ENCODE measurements around the gene MLXIP.

MLXIP gene

DNA sequence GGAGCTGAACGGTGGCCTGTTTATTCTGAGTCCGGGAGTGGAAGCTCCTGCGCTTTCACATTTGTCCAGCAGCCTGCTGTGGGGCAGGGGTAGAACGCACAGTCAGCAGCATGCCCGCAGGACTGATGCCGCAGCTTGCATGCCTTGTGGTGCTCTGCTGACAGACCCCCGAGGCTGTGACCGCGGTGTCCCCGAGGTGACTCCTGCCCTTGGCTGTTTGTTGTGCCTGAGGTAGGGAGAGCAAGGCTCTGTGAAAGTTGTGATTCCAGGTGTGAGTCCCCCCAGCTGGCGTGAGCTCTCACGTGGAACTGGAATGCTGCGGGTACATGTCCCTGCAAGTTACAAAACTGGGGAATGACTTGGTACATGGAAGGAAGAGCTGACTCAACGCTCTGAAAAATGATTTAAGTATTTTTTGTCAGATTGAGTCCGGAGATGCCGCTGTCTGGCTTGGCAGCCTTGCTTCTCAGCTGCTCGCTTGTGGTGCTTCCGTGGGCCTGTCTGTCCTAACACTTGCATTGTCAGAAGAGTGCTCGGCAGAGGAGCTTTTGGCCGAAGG, 18.1 kb downstream of the MLXIP start:
- DNase-seq (ENCODE audit: low spot score) = no peak
- no peak for TF ChIP-seq CTCF (IDR thresholded peaks at IDR 0.05; ENCODE audit: extremely low read depth, insufficient read depth, missing control alignments)
- in situ Hi-C loops (cut with MboI; ENCODE audit: low pct_unique_long_range_greater_than_20kb, low sequenced_read_pairs, unreplicated experiment) = no loop called here

- no peak for DNase-seq (ENCODE audit: low spot score)
- TF ChIP-seq CTCF (IDR thresholded peaks at IDR 0.05; ENCODE audit: extremely low read depth, insufficient read depth, missing control alignments) = no peak
- in situ Hi-C loops (cut with MboI; ENCODE audit: low pct_unique_long_range_greater_than_20kb, low sequenced_read_pairs, unreplicated experiment) = no loop called here
Measured at GRCh38 chr12:122097584-122097926, 19.0 kb downstream of the MLXIP start.

DNA sequence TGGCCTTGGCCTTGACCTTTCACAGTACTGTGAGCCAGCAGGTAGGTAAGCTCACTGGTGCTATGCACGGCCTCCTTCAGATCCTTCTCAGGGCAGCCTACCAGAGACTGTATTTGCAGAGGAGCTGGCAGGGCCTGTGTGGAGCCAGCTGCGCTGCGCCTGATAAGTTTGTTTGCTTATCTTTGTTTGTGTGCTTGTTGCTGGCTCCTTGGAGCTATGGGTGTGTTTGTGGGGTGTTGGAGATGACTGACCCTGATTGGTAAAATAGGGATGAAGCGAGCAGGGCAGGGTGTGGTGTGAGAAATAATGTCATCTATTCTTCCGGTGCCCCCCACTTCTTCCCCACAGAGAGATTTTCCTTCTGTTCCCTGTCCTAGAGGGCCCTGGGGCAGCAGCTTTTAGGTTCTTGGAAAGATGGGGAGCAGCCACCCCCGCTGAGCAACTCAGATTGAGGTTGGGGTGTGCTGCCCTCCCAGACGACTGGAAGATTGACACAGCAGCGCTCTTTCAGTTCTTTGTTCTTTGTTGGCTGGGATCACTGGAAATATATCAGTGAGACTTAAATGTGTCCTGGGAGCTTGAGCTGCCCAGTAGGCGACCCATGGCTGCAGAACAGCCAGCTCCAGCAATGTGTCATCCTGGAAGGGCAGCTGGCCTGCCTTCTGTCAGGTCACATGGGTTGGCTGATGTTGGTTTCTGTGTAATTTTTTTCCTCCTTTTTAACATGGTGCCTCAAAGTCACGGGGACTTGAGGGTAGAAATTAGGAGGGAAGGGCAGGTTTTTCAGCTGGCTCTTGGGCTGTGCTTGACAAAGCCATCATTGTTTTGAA, 19.6 kb downstream of the MLXIP start:
- no peak for TF ChIP-seq CTCF (IDR thresholded peaks at IDR 0.05; ENCODE audit: extremely low read depth, insufficient read depth, missing control alignments)
- in situ Hi-C loops (cut with MboI; ENCODE audit: low pct_unique_long_range_greater_than_20kb, low sequenced_read_pairs, unreplicated experiment) = no loop called here
- no peak for DNase-seq (ENCODE audit: low spot score)

- no peak for TF ChIP-seq CTCF (IDR thresholded peaks at IDR 0.05; ENCODE audit: extremely low read depth, insufficient read depth, missing control alignments)
- DNase-seq (ENCODE audit: low spot score) = no peak
- in situ Hi-C loops (cut with MboI; ENCODE audit: low pct_unique_long_range_greater_than_20kb, low sequenced_read_pairs, unreplicated experiment) = no loop called here
Measured at GRCh38 chr12:122099280-122099749, 20.8 kb downstream of the MLXIP start.

DNA sequence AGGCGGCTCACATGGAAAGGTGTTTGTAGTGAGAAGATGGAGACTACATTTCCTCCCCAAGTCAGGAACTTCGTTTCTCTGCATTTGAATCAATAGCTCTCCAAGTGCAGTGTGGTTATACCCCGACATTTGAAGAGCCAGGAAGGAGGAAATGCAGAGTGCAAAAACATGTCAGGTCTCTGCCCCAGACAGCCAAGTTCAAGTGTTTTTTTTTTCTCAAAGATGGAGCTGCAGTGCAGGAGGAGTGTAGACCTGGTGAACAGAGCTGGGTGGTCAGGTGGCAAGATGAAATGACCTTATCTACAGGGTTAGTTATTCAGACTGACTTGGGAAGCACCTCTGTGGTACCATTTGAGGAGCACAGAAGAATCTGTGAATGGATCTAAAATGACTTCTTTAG, 21.3 kb downstream of the MLXIP start:
- in situ Hi-C loops (cut with MboI; ENCODE audit: low pct_unique_long_range_greater_than_20kb, low sequenced_read_pairs, unreplicated experiment) = no loop called here
- no peak for TF ChIP-seq CTCF (IDR thresholded peaks at IDR 0.05; ENCODE audit: extremely low read depth, insufficient read depth, missing control alignments)
- DNase-seq (ENCODE audit: low spot score) = no peak

GRCh38 chr12:122100568-122100967, 22.0 kb downstream of the MLXIP start:
- no peak for TF ChIP-seq CTCF (IDR thresholded peaks at IDR 0.05; ENCODE audit: extremely low read depth, insufficient read depth, missing control alignments)
- no peak for DNase-seq (ENCODE audit: low spot score)
- in situ Hi-C loops (cut with MboI; ENCODE audit: low pct_unique_long_range_greater_than_20kb, low sequenced_read_pairs, unreplicated experiment) = no loop called here

All from GM13977 (cell line).